Measurements from ENCODE around the gene ZC3H7A.

The ZC3H7A gene

DNA sequence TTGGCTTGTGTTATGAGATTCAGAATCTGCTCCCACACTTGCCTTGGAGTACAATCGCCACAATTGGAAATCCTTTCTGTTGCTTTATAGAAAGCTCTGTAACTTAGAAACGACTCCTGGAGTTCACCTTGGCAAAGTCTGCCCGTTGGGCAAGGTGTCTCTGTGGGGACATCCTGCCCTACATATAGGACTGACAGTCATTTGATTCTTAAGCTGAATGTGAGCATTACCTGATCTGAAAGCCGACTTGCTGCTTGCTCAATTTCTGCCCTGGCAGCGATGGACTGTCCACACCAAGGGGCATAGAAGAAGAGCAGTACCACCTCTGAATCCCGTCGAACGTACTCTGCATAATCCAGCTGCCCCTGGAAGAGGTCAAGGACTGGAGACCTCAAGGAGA, 61.3 kb downstream of the ZC3H7A start:
- Histone ChIP-seq H3K79me2 (ENCODE audit: insufficient read depth, low read depth) (peaks cover 98% of the 10 kb centered on the region), H3K27me3 (ENCODE audit: insufficient read depth, low read depth) (no peaks in the 10 kb centered on the region), H3K4me2 (peak overlapping the region; percentile 79), H3K9ac (peak overlapping the region; percentile 2; the same call in 1 of the 2 replicates), H3K4me3 (IDR thresholded peaks at IDR 0.05; ENCODE audit: insufficient read depth, low read depth, low read length) (no peak overlapping the region), H2AFZ (ENCODE audit: low read depth) (no peak overlapping the region), H4K20me1 (ENCODE audit: insufficient read depth) (no peaks in the 10 kb centered on the region), H3K4me1 (ENCODE audit: low read depth, poor library complexity, severe bottlenecking) (peaks cover 100% of the 10 kb centered on the region), H3K27ac (peak overlapping the region; percentile 61), H3K36me3 (ENCODE audit: insufficient read depth) (peaks cover 36% of the 10 kb centered on the region; the same call in 1 of the 2 replicates)
- TF ChIP-seq, protein P1, sequence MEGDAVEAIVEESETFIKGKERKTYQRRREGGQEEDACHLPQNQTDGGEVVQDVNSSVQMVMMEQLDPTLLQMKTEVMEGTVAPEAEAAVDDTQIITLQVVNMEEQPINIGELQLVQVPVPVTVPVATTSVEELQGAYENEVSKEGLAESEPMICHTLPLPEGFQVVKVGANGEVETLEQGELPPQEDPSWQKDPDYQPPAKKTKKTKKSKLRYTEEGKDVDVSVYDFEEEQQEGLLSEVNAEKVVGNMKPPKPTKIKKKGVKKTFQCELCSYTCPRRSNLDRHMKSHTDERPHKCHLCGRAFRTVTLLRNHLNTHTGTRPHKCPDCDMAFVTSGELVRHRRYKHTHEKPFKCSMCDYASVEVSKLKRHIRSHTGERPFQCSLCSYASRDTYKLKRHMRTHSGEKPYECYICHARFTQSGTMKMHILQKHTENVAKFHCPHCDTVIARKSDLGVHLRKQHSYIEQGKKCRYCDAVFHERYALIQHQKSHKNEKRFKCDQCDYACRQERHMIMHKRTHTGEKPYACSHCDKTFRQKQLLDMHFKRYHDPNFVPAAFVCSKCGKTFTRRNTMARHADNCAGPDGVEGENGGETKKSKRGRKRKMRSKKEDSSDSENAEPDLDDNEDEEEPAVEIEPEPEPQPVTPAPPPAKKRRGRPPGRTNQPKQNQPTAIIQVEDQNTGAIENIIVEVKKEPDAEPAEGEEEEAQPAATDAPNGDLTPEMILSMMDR (conservative IDR thresholded peaks at IDR 0.05; ENCODE audit: low read depth, low read length): no peak

DNA sequence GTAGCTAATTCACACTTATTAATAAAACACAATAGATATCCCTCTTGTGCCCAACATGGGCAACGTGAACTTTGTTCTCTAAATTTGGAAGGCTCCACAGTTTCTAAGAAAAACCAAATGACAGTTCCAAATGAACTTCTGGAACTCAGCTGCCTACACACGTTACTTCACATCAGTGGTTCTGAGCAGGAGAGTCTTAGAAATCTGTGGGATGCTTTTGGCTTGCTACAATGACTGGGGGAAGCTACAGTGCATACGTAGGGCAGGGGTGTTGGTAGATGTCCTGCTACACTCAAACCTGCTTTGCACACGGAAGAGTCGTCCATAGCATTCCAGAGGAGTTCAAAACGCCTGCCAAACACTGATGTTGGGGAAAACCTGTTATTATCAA, 62.4 kb downstream of the ZC3H7A start:
- H4K20me1 ChIP-seq (ENCODE audit: insufficient read depth): no peaks in the 10 kb centered on the region
- H3K9ac ChIP-seq: peak overlapping the region; percentile 2; the same call in 1 of the 2 replicates
- H3K27ac ChIP-seq: peak overlapping the region; percentile 61
- H3K79me2 ChIP-seq (ENCODE audit: insufficient read depth, low read depth): peaks cover 97% of the 10 kb centered on the region
- H3K27me3 ChIP-seq (ENCODE audit: insufficient read depth, low read depth): no peaks in the 10 kb centered on the region
- peaks cover 47% of the 10 kb centered on the region; the same call in 1 of the 2 replicates for H3K36me3 ChIP-seq (ENCODE audit: insufficient read depth)
- H2AFZ ChIP-seq (ENCODE audit: low read depth): no peak overlapping the region
- TF ChIP-seq, protein P1 (conservative IDR thresholded peaks at IDR 0.05; ENCODE audit: low read depth, low read length): no peak
- H3K4me3 ChIP-seq (IDR thresholded peaks at IDR 0.05; ENCODE audit: insufficient read depth, low read depth, low read length): no peak overlapping the region
- peak overlapping the region; percentile 79 for H3K4me2 ChIP-seq
- H3K4me1 ChIP-seq (ENCODE audit: low read depth, poor library complexity, severe bottlenecking): peaks cover 100% of the 10 kb centered on the region

DNA sequence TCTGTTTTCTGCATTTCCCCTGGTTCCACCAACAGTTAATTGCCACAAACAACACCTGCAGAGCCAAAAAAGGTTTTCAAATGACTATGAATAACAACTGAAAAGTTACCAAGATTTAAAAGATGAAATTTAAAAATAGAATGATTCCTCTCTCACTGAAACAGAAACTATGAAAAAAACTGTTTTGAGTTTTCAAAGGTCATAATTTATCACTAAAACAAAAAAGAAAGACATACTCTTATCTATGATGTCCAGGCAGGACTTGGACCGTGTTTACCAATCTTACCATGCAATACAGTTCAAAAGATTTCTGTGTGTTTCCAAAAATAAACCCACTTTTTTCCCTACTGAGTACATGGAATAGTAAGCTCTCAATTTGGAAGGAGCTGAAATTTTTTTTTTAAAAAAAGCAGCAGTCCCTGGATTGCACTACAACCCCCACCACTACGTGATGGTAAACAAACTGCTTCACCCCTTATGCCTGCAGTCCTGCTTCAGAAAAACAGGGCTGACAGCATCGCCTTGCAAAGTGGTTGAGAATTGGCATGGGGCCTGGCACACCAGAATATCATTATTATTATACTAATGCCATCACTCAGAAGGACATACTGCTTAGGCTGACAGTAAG, 62.9 kb downstream of the ZC3H7A start:
- Histone ChIP-seq H3K27me3 (ENCODE audit: insufficient read depth, low read depth) (no peaks in the 10 kb centered on the region), H4K20me1 (ENCODE audit: insufficient read depth) (no peaks in the 10 kb centered on the region), H3K4me2 (peak overlapping the region; percentile 79), H3K9ac (peak overlapping the region; percentile 2; the same call in 1 of the 2 replicates), H3K4me3 (IDR thresholded peaks at IDR 0.05; ENCODE audit: insufficient read depth, low read depth, low read length) (no peak overlapping the region), H3K79me2 (ENCODE audit: insufficient read depth, low read depth) (peaks cover 94% of the 10 kb centered on the region), H3K27ac (peak overlapping the region; percentile 61), H3K4me1 (ENCODE audit: low read depth, poor library complexity, severe bottlenecking) (peaks cover 100% of the 10 kb centered on the region), H3K36me3 (ENCODE audit: insufficient read depth) (peaks cover 48% of the 10 kb centered on the region; the same call in 1 of the 2 replicates), H2AFZ (ENCODE audit: low read depth) (no peak overlapping the region)
- TF ChIP-seq, protein P1 (conservative IDR thresholded peaks at IDR 0.05; ENCODE audit: low read depth, low read length): no peak

DNA sequence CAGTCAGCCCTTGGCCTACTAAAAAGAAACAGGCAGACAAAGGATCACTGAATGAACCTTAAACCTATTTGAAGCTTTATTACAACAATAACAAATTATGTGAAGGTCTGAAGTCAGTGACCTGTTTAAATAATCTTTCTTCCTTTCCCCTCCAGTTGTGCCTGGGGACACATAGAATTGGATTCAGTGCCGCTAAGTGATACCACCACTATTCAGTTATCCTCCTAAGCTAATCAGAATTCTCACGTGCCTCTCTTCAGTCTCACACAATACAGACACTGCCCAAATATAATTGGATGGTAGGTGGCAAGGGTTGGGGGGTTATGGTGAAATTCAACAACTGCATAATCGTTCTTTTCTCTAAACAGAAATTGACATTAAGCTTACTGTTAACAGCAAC, 65.8 kb downstream of the ZC3H7A start:
- H3K9ac ChIP-seq: no peak overlapping the region
- H3K27ac ChIP-seq: peak overlapping the region; percentile 75; the same call in 1 of the 2 replicates
- peaks cover 100% of the 10 kb centered on the region for H3K4me1 ChIP-seq (ENCODE audit: low read depth, poor library complexity, severe bottlenecking)
- H3K79me2 ChIP-seq (ENCODE audit: insufficient read depth, low read depth): peaks cover 77% of the 10 kb centered on the region
- no peak overlapping the region for H2AFZ ChIP-seq (ENCODE audit: low read depth)
- H3K4me3 ChIP-seq (IDR thresholded peaks at IDR 0.05; ENCODE audit: insufficient read depth, low read depth, low read length): no peak overlapping the region
- peaks cover 48% of the 10 kb centered on the region; the same call in 1 of the 2 replicates for H3K36me3 ChIP-seq (ENCODE audit: insufficient read depth)
- TF ChIP-seq, protein P1 (conservative IDR thresholded peaks at IDR 0.05; ENCODE audit: low read depth, low read length): no peak
- peak overlapping the region; percentile 36 for H3K4me2 ChIP-seq
- no peaks in the 10 kb centered on the region for H3K27me3 ChIP-seq (ENCODE audit: insufficient read depth, low read depth)
- no peaks in the 10 kb centered on the region for H4K20me1 ChIP-seq (ENCODE audit: insufficient read depth)
